Measurements from ENCODE around the gene PLCD3.

GRCh38 chr17:45131616-45132319 lies 547 bp downstream of the PLCD3 start:
- TF ChIP-seq NFYB (CRISPR knock-in tag; conservative IDR thresholded peaks at IDR 0.05; ENCODE audit: low read depth), result no peak
- peak; percentile 94 for TF ChIP-seq CTCF (IDR thresholded peaks at IDR 0.05)
- no peak for TF ChIP-seq E2F1 (CRISPR knock-in tag; IDR thresholded peaks at IDR 0.05)

Measured in WTC11 (cell line).